HUDEP-2 (cell line): ENCODE measurements around the gene HBEGF.
A peak's percentile ranks its signal among the peaks of the same experiment; 100 is the strongest.

Experiments used
- DNase-seq, 76 experiments: peaks; one replicate each; lab custom pipeline; 2025; ENCODE audit not compliant: unreplicated experiment in 76 of 76; lab: John Stamatoyannopoulos, UW

Gene HBEGF, protein sequence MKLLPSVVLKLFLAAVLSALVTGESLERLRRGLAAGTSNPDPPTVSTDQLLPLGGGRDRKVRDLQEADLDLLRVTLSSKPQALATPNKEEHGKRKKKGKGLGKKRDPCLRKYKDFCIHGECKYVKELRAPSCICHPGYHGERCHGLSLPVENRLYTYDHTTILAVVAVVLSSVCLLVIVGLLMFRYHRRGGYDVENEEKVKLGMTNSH

DNA sequence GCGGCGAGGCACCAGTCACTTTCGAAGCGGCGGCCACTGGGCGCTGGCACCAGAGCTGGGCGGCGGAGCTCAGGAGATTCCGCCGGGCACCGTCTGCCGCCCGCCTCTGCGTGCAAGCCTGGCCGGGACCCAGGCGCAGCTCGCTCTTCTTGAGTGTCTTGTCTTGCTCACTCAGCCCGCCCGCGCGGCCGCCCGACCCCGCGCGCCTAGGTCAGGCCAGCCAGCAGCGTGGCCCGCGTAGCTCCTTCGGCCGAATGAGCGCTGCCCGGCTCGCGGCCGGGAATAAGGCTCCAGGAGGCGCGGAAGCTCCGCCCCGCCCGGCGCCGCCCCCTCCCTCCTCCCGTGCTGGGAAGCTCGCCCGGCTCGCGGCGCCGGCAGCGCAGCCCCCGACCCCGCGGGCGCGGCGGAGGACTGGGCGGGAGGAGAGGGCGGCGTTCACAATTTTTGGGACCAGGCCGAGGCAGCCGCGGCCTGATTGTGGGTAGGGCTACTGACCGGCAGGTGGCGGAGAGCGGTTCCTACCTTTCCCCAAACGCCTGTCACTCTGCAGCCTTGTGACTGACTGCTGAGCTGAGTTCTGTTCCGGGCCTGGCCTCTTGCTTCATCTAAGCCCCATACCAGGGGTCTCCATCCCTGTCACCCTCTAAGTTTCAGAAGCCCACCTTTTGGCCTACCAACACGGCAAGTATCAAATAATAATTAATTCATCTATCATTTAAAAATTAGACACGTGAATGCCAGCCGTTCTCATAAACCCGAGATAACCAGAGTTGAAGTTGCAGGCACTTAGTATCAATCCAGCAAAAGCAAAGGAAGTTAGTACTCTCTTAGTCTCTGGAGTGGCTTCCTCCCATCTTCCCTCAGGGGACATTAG, at the start of gene HBEGF:
HBEGF (minus strand) TSS at position 256 of the 874 bp plus-strand sequence. CDS start 275 bp downstream, outside the sequence.
- peak in 69 of 76 experiments; percentile 16 to 77 (median 58) for DNase-seq

DNA sequence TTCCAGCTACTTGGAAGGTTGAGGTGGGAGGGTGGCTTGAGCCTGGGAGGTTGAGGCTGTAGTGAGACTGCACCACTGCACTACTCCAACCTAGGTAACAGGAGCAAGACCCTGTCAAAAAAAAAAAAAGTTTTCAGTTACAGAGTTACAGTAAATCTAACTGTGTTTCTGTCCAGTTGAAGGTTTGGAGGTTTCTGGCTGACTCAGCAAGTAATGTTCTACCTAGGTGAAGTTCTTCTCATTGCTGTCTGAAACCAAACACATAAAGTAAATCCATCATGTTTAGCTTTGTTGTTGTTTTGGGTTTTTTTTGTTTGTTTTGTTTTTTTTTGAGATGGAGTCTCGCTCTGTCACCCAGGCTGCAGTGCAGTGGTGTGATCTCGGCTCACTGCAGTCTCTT, 47.3 kb upstream of the HBEGF start:
- DNase-seq: no peak

DNA sequence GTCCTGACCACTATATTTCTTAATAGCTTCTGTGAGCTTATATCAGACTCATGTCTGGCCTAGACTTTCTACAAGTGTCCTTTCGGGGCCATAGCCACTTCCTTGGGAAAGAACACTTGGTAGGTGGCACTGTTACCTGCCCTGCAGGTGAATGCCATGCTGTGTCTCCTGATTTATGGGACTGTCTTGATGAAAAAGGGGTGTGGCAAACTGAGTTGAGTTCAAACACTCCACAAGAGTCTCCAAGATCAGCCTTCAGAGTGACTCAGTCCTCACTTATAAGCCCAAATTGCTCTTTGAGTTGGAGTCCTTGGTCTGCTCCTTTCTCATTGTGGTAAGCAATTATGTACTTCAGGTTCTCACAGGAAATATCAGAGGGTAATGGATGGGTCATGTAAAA, 45.3 kb upstream of the HBEGF start:
- no peak for DNase-seq

DNA sequence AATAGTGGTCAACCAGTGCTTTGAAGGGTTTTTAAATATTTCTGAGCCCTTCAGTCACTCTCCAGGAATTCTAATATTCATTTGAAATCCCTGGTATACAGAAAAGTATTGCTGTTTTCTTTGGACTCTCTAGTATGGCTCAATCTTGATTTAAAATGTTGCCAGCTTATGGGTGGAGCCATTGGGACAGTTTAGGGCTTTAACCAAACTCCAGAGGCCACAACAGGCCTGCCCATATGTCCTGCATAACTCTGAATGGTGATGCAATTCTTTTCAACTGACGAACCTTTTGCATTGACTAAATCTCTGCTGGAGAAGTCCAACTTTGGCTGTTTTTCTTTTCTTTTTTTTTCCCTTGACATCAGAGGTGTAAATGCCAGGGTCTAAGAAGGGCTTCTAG, 44.9 kb upstream of the HBEGF start:
- DNase-seq: no peak

DNA sequence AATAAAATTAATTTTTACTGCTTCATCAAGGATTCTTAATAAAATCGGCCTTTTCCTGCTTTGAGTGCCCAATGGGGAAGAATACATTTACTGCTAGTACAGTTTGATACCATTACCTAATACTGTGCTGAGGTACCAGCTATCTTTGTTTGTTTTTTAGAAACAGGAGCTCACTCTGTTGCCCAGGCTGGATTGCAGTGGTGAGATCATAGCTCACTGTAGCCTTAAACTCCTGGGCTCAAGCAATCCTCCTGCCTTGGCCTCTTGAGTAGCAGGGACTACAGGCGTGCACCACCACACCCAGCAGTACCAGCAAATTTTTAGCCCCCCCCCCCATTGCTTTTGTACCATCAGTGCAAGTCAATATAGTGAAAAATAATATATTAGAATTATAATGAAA, 41.6 kb upstream of the HBEGF start:
- DNase-seq: no peak

DNA sequence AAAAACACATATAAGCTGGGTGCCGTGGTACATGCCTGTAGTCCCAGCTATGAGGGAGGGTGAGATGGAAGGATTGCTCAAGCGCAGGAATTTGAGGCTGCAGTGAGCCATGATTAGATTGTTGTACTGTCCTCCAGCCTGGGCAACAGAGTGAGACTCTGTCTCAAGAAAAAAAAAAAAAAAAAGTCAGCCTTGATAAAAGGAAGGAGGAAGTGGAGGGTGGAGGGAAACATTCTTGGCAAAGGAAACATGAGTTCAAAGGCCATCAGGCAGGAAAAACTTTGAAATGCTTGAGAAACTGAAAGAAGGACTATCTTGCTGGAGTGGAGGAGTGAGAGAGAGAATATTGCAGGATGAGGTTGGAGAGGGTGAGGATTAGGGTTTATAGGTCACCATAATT, 36.9 kb upstream of the HBEGF start:
- no peak for DNase-seq

DNA sequence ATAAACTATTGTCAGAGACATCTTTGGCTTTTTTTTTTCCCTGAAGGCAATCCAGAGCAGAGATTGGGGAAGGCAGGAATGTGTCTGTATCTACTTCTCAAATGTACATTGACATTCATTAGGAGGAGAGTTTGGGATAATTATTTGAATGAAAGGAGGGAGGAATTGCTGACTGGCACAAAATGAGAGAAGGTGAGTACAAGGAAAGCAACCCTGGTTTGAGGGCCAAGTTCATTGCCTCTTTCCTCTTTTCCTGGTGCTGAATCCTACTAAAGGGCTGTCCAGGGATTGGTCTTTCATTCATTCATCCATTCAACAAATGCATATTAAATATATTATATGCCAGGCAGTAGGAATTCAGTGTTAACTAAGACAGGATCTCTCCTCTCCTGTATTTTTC, 36.5 kb upstream of the HBEGF start:
- DNase-seq: no peak

DNA sequence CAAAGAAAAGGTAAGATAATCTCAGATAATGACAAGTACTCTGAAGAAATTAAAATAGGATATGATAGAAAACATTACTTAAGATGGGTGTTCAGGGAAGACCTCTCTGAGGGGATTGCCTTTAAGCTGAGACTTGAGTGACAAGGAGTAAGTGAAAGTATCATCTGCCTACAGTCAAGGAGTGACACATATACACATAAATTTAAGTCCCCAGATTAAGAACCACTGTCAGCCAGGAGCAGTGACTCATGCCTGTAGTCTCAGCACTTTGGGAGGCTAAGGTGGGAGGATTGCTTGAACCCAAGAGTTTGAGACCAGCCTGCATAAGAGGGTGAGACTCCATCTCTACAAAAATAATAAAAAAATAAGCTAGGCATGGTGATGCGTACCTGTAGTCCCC, 35.6 kb upstream of the HBEGF start:
- DNase-seq: no peak

DNA sequence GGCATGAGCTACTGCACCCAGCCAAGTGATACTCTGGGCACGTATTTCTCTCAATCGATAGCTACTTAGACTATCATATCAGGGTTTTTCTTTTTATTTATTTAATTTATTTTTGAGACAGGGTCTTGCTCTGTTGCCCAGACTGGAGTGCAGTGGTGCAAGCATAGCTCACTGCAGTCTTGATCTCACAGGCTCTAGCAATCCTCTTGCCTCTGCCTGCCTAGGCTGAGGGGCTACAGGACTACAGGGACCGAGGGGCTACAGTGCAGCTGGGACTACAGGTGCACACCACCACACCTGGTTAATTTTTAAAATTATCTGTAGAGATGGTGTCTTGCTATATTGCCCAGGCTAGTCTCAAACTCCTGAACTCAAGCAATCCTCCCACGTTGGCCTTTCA, 34.9 kb upstream of the HBEGF start:
- no peak for DNase-seq

DNA sequence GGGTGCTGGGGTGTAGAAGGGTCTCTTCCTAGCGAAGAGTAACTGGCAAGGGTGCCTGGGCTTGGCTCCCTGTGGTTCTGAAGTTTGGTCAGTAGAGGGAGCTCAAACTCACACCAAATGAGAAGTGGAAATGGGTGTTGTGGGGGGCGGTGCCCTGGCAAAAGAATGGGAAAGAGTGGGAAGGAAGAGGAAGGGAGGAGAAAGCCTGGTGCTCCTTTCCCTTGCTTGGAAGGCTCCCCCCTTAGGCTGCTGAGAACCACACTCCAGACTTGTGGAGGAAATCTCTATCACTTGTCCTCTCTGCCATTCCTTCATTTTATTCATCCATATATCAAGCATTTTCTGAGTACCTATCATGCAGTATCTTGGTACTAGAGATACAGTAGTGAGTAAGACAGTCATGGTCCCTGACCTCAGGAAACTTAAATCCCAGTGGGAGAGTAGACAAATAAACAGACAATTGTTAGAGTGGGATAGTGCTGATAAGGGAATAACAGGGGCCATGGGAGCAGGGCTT, 26.6 kb upstream of the HBEGF start:
- peak in 34 of 76 experiments; percentile 3 to 53 (median 26) for DNase-seq

DNA sequence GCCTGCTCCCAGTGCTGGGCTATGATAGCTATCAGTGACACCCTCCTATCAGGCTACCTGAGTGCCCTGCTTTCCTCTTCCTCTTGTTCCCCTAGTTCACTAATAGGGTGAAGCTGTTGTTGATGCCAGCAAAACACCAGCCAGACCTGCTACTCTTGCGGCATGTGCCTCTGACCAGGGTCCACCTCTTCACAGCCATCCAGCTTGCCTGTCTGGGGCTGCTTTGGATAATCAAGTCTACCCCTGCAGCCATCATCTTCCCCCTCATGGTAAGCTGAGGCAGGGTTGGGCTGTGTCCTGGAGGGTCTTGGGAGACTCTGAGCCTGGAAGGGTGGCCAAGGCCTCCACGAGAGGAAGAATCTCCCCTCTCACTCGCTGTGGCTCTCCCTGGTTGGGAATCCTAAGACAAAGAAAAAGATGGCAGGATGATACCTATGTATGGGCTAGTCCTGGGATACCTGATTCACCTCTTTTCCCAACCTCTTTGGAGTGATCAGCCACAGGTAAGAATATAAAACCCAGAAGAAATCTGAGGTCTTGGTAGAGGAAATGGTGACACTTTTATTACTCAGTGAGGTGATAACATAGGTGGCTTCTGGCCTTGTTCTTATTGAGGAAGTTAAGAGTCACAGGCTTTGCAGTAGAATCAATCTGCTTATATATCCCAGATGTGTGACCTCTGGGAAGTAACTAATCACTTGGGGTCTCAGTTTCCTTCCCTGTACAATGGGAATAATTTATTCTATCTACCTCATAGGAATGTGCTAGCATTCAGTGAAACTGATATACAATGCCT, 25.2 kb upstream of the HBEGF start:
- no peak for DNase-seq

DNA sequence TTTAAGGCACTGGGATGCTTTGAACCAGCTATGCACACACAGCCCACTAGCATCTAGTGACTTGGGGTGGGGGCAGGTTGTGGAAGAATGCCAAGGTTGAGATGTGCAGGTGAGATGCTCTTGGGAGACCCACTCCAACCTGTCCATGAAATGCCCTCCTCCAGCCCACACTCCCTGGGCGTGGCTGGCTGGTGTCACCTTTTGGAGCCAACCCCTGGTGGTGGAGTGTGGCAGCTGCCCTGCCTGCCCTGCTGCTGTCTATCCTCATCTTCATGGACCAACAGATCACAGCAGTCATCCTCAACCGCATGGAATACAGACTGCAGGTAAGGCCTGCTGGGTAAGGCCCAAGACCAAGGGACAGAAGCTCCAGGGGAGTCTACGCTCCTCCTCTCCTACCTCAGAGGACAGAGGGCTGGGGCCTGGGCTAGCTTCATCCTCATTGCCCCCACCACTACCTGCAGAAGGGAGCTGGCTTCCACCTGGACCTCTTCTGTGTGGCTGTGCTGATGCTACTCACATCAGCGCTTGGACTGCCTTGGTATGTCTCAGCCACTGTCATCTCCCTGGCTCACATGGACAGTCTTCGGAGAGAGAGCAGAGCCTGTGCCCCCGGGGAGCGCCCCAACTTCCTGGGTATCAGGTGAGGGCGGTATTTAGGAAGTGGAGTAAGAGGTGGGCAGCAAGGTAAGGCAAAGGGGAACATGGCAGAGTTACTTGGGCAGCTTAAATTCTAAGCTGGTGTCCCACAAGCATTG, 21.0 kb upstream of the HBEGF start:
- DNase-seq: no peak

DNA sequence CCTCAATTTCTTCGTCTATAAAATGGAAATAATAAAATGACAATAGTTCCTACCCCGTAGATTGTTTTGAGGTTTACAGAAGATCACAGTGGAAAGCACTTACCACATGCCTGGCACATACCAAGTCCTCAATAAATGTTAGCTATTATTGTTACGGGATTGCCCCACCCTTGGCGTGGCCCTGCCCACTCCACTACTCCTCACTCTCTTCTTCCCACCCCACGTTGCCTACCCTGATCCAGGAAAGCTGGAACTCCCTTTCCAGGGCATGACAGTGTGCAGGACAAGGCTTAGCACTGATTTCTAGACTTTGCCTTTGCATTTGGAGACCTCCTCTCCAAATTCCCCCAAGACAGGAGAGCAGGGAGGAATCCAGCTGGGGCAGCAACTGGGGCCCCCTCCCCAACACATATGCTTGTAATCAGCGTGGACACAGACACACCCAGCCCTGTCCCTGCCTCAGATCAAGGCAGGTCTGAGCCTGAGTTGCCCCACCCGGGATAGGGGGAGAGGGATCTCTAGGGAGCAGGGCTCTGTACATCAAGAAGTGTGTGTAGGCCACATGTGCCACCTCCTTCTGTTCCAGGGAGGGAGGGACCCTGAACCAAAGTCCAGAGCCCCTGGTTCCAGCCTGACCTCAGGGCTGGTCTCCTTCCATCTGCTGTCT, 20.3 kb upstream of the HBEGF start:
- DNase-seq: no peak

DNA sequence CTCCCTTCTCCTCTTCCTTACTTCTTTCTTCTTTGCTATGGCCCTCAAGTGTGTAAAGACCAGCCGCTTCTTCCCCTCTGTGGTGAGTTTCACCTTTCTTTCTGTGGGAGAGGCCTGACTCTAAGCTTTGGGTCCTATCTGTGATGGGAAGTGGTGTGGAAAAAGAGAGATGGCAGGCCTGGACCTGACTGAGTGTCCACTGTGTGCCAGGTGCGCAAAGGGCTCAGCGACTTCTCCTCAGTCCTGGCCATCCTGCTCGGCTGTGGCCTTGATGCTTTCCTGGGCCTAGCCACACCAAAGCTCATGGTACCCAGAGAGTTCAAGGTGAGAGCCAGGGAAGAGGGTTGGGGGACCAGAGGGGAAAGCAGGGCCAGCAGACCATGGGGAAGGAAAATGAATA, 19.5 kb upstream of the HBEGF start:
- no peak for DNase-seq

DNA sequence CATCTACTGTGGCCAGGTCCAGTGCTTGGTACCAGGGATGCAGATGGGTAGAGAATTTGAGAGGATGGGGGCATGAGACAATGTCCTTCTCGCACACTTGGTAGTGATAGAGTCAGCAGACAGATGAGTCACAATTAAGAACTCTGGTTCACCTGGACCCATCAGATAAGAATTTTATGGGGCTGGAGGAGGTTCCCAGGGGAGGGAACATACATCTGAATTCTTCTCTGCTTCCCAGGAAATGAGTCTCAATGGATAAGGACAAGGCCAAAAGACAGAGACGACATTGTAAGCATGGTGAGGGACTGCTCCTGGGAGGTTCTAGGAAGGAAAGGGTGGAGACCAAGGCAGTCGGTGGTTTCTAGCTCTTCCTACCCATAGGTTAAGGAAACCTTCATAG, 18.9 kb upstream of the HBEGF start:
- DNase-seq: no peak

DNA sequence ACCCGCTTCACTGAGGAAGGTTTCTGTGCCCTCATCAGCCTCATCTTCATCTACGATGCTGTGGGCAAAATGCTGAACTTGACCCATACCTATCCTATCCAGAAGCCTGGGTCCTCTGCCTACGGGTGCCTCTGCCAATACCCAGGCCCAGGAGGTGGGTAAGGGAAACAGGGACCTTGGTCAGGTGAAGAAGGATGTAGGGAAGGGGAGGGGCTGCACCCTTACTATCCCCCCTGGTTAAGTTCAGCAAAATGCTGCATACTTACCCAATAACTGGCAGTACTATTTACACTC, 18.0 kb upstream of the HBEGF start:
- DNase-seq: no peak

DNA sequence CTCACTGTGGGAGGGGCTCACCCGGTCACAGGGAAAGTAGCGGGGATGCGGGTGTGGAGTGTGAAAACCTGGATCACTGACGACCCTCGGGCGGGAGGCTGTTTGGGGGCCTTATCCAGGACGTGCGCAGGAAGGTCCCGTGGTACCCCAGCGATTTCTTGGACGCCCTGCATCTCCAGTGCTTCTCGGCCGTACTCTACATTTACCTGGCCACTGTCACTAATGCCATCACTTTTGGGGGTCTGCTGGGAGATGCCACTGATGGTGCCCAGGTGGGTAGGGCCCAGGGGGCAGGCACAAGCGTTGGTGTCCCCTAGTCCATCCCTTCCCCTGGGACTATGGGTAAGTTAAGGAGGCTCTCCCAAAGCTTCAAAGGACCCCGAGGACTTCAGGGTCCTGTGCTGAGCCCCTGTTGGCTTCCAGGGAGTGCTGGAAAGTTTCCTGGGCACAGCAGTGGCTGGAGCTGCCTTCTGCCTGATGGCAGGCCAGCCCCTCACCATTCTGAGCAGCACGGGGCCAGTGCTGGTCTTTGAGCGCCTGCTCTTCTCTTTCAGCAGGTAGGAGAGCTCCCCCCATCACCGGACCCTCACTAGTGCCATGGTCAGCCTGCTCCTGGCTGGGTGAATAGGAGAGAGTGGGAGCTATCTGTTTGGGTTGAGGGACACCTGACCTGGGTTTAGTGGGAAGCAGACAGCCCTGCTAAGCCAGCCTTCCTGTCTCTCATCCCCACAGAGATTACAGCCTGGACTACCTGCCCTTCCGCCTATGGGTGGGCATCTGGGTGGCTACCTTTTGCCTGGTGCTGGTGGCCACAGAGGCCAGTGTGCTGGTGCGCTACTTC, 17.4 kb upstream of the HBEGF start:
- no peak for DNase-seq

DNA sequence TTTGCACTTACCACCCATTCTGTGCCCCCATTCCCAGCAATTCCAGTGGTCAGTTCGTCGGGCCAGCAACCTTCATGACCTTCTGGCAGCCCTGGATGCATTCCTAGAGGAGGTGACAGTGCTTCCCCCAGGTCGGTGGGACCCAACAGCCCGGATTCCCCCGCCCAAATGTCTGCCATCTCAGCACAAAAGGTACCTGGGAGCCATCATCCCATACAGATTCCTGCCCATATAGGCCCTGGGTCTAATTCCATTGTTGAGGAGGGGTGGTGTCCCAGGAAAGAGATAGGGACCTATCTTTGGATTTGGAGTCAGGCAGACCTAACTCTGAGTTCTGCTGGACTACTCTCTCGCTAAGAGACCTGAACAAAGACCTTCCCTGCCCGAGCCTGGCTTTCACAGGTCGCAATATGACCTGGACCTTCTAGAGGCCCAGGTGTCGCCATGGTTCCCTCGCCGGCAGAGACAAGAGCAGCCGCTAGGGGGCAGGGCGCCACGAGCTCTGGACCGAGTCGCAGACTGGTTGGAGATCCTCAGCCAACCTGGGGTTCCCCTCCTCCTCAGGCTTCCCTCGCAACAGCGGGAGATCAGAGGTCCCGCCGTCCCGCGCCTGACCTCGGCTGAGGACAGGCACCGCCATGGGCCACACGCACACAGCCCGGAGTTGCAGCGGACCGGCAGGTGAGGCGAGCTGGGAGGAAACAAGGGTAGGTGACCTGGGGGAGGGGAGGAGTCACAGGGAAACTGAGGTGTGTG, 16.6 kb upstream of the HBEGF start:
- DNase-seq: peak in 68 of 76 experiments; percentile 4 to 82 (median 56)

DNA sequence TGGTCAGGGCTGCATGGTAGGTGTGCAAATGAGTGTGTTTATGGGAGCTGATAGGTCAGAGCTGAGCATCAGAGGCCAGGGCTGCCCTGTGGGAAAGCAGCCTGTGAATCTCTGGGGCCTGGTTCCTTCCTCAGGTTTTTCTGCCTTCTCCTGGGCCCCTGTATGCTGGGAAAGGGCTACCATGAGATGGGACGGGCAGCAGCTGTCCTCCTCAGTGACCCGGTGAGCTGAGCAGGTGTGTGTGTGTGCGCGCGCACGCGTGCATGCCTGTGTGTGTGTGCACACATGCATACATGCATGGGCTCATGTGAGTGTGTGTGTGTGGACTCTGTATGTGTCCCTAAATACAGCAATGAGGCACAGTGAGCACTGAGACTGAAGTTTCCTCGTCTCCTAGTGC, 15.9 kb upstream of the HBEGF start:
- DNase-seq: no peak
